Esophagus muscularis mucosa (tissue), 3 donors: ENCODE data around the gene SLC2A8.

ENCODE experiments used
- POLR2A ChIP-seq: fragments of 450-650 bp; IDR thresholded peaks from one replicate; pipeline ENCODE4 v1.6.1; 2017; ENCODE audit warnings: antibody characterized with exemption, moderate library complexity, mild to moderate bottlenecking, low read depth
- TF ChIP-seq, protein P1 (sequence below), 3 experiments: fragments of 200-600 bp in 2 of 3; fragments of 450-650 bp in 1 of 3; sonication (generic) in 2 of 3; IDR thresholded peaks; one replicate each; pipeline ENCODE4 v1.5.1; 2017 to 2019; ENCODE audit warnings: antibody characterized with exemption in 3 of 3, mild to moderate bottlenecking in 2 of 3, moderate library complexity in 1 of 3

DNA sequence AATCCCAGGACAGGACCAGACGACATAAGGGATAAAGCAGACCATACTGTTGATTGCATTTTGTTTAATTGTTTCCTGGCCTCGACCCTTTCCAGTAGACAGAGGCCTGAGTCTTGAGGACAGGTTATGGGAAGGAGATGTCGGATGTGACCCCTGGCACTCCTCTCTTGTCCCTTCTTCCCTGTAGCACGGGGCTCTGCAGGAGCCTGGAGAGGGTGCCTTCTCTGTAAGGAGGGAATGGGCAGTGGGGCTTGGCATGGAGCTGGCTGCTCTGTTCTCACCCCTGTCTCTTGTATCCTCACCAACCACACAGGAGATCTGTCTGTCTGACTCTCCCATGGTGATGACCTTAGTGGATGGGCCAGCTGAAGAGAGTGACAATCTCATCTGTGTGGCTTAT, 40.1 kb upstream of the SLC2A8 start:
- TF ChIP-seq POLR2A = no peak
- TF ChIP-seq, protein P1, sequence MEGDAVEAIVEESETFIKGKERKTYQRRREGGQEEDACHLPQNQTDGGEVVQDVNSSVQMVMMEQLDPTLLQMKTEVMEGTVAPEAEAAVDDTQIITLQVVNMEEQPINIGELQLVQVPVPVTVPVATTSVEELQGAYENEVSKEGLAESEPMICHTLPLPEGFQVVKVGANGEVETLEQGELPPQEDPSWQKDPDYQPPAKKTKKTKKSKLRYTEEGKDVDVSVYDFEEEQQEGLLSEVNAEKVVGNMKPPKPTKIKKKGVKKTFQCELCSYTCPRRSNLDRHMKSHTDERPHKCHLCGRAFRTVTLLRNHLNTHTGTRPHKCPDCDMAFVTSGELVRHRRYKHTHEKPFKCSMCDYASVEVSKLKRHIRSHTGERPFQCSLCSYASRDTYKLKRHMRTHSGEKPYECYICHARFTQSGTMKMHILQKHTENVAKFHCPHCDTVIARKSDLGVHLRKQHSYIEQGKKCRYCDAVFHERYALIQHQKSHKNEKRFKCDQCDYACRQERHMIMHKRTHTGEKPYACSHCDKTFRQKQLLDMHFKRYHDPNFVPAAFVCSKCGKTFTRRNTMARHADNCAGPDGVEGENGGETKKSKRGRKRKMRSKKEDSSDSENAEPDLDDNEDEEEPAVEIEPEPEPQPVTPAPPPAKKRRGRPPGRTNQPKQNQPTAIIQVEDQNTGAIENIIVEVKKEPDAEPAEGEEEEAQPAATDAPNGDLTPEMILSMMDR (IDR thresholded peaks at IDR 0.05) = no peak
